ENCODE measurements around the gene SIRT7.

The SIRT7 gene, protein sequence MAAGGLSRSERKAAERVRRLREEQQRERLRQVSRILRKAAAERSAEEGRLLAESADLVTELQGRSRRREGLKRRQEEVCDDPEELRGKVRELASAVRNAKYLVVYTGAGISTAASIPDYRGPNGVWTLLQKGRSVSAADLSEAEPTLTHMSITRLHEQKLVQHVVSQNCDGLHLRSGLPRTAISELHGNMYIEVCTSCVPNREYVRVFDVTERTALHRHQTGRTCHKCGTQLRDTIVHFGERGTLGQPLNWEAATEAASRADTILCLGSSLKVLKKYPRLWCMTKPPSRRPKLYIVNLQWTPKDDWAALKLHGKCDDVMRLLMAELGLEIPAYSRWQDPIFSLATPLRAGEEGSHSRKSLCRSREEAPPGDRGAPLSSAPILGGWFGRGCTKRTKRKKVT

DNA sequence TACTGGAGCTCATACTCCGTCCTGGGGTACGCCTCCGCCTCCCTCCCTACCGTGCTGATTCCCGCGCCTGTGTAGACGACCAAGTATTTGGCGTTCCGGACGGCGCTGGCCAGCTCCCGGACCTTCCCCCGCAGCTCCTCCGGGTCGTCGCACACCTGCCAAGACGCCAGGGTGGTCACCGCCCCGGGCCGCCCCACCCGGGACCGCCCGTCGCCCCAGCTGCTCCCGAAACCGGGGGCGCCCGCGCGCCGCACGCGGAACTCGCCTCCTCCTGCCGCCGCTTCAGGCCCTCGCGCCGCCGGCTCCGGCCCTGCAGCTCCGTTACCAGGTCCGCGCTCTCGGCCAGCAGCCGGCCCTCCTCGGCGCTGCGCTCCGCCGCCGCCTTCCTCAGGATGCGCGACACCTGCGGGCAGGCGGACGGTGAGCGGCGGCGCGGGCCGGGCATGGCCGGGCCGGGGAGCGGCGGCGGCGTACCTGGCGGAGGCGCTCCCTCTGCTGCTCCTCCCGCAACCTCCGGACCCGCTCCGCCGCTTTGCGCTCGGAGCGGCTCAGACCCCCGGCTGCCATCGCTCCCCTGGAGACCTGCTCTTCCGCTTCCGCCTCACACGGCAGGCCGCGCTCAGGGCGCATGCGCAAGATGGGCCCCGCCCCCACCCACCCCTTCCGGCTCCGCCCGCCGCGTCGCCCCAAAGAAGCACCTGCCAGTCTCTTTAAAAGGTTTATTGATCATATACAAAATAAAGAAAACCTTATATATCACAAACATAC, at the start of gene SIRT7:
Gene SIRT7 (minus strand): TSS at position 612 of the 768 bp plus-strand sequence. CDS start 45 bp downstream, at position 567.
- DNase-seq = peak; percentile 61

DNA sequence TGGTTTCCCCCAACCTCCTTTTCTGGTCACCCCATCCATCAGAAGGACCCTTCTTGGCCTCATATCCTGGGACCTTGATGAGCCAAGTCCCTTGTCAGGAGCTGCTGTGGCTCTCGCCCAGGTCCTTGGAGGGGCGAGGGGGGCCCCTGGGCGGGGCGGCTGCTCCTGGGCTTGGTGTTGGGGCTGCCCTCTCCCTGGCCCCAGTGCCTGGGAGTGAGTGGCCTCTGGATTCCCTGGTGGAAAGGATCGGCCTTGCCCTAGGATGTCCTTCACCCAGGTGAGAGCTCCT, 49.2 kb upstream of the SIRT7 start:
- DNase-seq = no peak

DNA sequence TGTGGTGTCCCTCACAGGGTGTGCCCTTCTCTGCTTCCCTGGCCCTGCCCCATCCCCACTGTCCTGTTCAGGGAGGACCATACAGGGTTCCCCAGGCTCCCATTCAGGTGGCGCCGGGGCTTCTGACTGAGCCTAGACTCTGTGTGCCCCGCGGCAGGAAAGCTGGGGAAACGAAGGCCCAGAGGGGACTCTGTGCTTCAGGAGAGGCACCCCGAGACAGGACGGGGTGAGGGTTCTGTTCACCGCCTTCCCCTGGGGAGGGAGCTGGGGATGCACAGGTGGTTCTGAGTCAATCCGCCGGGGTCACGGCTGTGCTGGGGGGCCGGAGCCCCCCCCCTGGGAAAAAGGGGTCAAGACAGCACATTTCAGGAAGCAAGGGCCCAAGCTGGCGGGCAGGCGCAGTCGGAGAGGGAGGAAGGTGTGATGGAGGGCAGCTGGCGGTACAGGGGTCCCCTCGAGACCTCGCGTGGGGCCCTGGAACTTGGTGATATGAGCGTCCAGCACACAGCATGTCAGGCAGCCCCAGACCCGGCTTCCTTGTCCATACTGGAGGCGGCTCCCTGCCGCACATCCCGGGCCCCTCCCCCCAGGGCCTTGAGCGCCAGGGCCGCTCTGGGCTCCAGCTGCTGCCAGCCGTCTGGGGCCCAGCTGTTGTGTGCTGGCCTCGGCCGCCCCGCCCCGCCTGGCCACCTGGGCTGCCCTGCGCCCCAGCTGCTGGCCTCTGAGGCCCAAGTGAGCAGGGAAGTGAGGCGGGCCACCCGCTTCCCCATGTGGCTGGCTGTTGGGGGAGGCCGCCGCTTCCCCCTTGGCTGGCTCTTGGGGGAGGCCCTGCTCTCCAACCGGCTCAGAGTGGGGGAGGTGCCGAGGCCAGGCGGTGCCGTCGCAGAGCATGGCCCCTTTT, 48.6 kb upstream of the SIRT7 start:
- no peak for DNase-seq

DNA sequence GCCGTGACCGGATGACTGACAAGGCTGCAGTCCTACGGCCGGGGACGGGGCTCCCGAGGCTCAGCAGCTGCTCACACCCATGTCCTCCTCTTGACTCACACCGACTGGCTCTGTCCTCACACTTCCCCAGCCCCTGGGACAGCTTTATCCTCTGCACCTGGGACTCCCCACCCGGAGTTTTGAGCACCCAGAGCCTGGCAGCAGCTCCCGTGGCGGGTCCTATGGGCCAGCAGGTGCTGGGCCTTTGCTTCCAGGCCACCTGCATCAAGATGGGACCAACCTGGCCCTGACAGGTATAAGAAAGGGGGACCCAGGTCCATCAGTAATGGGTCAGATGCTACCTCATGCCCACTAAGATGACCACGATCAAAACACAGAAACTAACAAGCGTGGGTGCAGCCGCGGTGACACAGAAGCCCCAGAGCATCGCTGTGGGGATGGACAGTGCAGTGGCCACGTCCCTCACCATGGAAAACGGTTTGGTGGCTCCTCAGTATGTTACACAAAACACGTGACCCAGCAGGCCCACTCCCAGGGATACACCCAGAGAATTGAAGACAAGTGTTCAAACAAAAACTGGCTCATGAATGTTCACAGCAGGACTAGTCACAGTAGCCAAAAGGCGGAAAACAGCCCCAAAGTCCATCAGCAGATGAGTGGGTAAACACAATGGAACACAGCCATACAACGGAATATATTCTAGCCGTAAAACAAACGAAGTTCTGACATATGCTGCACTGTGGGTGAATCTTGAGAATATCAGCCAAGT, 46.3 kb upstream of the SIRT7 start:
- DNase-seq = no peak

DNA sequence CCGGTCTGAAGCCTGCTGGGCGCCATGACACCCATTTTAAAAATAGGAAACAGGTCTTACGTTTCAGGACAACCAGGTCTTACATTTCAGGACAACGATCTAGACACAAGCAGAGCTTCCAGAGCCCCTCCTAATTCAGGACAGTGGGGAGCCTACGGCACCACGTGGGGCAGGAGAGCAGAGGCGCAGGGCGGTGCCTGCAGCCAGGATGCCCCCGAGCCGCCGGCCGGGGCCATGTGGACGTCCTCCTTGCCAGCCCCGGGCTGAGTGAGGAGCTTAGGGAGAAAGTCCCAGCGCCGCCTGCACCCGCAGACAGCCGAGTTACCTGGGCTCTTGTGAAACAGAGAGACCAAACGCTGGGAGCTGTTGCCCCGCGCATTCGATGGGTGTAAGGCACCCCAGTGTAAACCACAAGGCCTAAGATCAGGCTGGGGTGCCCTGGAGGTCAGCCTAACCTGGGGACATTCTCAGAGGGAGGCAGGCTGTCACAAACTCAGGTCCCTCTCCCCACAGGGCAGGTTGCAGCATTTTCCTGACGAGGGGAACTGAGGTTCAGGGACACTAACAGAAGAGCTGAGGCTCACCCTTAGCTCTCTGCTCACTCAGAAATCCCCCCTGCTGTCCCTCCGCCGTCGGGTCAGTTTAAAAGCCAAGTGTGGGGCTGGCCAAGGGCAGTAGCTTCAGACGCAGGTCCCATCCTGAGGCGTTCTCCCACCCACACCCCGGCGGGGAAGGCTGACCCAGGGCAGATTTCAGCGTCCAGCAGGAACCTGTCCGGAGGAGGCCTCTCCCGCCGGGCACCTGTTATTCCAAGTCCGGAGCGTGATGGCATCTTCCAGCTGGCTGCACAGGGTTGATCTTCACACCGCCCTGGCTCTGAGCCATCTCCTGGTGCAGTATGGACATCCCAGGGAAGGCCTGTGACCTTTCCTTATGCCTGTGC, 44.8 kb upstream of the SIRT7 start:
- DNase-seq = no peak

DNA sequence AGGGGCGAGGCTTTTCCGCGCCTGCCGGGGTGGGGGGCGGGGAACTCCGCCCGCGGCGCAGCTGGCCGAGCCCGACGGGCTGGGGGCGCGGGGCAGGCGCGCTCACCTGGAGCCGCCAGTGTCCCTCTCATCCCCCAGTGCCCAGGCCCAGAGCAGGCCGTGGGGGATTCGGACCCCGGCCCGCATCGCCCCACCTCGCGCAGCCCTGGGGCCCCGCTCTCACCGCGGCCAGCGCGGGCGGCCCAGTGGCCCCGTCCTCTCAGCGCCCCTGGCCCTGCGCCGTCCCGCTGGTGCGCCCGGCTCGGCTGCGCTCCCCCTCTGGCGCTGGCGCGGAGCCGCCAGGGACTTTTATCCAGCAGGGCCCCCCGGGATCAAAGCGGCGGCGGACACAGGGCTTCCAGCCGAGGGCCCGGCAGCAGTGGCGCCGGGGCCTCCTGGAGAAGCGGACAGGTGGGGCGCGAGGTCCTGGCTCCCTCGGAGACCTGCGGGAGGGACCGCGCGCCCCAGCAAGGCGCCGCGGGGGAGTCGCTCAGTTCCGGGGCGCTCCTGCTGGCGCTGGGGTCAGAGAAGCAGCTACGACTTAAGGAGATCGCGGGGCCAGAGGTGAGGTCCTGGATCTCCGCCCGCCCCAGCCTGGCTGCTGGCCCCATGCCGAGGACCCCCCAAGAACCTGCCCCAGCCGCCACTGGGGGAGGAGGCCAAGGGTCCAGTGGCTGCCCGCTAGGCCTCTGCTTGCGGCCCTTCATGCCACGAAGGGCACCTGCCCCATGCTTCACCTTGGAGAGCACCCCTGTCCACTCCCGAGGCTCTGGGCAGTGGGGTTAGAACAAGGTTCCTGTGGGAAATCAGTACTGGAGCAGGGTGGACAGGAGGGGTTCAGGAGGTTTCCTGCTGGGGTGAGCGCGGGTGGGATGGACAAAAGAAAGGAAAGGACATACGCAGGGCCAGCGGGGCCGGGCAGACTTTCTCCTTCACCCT, 43.8 kb upstream of the SIRT7 start:
- no peak for DNase-seq

DNA sequence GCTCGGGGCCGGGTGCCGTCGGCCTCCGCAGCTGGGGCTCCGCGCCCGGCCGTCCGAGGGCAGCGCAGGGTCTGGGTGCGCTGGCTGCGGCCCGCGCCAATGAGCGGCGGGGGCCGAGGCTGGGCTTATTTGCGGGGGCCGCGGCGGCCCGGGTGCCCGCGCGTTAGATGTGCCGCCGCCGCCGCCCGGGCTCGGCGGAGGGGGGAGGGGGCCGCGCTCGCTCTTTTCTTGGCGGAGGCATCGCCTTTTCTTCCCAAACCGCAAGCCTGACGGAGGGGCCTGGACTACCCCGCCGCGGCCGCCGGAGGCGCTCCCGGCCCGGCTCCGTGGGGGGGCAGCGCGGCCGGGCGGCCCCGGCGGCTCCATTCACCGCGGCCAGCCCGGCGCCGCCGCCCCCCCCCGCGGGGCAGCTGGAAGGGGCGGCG, 43.1 kb upstream of the SIRT7 start, which contains the start of gene NOTUM:
Gene NOTUM (minus strand): TSS at position 101 of the 425 bp plus-strand sequence. CDS start 278 bp downstream, outside the sequence.
- DNase-seq = no peak

DNA sequence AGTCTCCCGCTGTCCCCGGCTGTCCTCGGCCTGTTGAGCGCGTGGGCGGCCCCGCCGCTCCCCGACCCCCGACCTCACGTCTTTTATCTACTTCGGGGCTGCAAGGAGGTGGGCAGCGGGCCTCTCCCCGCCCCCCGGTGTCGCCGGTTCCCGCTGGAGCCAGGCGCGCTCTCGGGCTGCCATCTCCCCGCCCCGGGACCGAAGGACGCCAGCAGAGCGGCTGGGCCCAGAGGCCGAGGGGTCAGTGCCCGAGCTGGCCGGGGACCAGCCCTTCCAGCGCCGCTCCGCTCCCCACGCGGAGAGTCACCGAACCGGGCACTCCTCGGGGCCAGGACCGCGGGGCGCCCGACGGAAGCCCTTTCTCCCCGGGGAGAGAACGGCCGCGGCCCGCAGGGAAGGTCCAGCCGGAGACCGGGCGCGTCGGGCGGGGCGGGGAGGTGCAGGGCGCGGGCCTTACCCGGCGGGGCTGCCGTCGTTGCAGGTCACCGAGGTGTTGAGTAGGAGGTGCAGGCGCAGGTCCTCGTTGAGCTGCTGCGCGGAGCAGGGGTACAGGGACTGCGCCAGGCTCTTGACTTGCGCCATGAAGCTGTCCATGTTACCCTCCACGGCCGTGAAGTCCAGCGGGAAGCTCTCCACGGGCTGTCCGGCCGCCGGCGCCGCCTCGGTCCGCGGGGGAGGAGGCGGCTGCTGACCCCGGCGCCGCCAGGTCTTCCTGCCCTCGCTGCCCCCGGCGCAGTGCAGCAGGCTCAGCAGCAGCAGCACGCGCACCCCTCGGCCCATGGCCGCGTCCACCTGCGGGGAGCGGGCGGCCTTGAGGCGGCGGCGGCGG, 42.4 kb upstream of the SIRT7 start:
- DNase-seq = no peak

DNA sequence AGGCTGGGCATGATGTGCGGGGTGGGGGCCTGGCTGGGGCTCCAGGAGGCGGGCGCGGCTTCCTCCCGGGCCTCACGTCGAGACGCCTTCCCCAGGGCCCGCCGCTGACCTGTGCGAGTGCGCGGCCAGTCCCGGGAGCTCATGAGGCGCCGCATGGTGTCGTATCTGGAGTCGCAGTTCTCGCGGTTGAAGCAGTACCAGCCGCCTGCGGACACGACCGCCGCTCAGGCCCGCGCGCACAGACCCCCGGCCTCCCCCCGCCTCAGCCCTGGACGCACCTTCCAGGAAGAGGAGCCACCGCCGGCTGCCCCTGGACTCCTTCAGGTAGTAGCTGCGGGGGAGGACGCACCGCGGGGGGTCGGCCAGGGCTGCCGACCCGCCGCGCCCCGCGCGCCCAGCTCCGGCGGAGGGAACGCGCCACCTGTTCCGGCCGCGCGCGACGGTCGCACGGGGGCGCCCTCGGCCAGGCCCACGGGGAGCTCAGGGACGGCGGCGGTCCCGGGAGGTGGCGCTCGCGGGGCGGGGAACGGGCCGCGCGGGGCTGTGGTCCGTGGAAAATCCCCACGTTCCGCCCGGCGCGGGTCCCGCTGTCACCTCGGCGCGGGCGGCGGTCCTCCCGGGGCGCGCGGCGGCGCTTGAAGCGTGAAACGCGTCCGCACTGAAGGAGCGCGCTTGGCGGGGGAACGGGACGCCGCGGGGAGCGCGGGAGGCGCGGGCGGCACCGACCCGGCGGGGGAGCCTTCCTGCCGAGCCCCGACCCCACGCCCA, 41.6 kb upstream of the SIRT7 start:
- no peak for DNase-seq

DNA sequence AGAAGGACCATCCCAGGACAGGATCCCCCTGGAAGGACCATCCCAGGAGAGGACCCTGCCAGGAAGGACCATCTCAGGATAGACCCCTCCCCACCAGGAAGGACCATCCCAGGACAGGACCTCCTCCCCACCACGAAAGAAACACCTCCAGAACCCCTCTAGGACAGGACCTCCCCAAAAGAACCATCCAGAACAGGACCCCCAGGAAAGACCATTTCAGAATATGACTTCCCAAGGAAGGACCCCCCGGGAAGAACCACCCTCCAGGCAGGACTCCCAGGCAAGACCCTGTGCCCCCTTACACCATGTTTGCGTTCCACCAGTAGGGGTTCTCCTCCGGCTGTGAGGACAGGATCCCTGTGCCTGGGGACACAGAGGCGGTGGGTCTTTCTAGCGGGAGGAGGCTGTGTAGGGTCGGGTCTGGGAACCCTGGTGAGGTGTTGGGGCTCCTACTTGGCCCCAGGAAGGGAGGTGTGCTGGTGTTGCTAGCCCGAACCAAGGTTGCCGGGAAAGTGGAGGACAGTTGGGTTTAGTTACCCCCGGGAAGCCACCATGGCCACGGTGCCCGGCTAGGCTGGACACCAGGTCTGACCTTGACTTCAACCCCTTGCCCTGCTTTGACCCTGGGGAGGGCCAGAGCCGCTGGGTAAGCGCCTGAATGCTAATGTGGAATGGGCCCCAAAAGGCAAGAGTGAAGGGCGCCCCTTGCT, 40.8 kb upstream of the SIRT7 start:
- DNase-seq = no peak

DNA sequence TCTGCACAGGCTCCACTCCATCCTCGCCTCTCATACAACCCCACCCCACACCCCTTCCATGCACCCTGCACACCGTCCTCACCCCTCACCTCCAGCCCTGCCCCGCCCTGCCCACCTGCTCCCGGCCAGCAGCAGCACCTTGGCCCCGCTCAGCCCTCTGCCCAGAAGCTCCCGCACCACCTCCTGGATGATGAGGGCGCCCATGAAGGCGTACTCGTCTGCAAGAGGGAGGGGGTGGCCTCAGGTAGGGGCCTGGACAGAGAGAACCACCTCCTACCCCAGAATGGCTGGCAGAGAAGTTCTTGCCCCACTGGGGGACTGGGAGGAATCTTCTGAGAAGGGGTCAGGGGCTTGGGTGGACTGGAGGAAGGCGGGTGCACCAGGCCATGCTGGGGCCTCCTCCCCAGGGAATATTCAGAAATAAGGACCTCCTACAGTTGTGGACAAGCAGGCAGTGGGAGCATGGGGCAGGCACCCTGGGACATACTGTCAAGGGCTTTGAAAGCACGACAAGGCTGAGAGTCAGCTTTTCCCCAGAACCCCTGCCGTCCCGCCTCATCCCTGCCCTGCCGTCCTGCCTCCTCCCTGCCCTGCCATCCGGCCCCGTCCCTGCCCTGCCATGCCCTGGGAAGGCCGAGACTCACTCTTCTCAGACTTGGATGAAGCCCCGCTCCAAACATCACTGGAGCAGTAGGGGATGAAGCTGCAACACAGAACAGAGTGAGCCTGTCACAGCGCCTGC, 39.9 kb upstream of the SIRT7 start:
- DNase-seq = no peak

DNA sequence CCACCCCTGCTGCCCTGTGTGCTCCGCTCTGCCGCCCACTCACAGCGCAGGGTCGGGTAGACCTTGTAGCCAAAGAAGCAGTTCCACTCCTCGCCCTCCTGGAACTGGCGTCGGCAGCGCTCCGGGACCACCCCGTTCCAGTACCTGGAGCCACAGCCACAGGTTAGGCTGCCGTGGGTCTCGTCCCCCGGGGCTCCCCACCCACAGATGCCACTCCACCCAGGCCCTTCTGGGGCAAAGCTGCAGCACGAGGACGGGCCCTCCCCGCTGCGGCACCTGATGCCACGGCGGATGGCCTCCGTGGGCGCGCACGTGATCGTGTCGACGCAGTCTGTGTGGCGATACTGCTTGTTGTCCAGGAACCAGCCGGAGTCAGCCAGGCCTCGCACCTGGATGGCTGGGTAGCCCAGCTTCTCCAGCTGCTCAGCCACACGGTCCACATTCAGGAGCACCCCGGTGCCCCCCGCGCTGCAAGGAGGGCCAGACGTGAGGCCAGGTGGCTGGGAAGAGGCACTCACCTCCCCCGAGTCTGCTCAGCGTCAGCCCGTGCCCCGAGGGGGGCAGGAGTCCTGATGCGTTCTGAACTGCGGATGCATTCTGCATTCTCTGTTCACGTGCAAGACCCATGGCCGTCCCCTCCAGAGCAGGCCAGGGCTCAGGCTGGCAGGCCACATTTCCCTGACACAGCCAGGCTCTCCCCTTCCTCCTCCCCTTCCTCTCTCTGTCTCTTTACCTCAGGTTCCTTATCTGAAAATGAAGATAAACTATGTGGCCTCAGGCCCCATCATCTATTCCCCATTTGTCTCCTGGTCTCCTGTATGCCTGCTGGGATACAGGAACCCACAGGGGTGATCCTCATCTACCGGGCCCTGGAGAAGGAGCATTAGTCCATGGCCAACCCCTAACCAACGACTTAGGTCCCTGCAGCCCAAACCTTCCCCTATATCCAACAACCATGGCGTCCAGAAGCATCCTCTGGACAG, 38.9 kb upstream of the SIRT7 start:
- DNase-seq = no peak

DNA sequence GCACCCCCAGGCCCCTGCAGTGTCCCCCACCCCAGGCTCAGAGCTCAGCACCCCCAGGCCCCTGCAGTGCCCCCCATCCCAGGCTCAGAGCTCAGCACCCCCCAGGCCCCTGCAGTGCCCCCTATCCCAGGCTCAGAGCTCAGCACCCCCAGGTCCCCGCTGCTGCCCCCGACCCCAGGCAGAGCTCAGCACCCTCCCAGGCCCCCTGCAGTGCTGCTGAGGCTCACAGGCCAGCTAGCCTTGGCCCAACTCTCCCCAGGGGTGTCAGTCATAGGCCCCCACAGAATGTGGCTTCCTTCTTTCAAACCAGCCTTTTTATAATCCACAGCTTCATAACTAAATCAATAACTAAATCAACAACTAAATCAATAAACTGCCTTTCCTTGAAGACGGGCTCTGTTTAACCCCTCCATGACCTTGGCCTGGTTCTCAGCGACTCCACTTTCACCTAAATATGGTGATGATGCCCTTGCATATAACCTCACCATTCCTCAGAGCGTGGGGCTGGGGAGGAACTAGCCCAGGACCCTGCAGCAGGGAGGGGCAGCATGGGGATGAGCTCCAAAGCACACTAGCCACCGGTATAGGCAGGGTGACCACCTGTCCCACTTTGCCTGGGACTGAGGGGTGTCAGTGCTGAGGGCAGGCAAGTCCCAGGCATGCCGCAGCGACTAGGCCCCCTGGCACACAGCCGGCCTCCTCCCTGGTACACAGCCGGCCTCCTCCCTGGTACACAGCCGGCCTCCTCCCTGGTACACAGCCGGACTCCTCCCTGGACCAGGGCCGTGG, 38.0 kb upstream of the SIRT7 start:
- DNase-seq = no peak

DNA sequence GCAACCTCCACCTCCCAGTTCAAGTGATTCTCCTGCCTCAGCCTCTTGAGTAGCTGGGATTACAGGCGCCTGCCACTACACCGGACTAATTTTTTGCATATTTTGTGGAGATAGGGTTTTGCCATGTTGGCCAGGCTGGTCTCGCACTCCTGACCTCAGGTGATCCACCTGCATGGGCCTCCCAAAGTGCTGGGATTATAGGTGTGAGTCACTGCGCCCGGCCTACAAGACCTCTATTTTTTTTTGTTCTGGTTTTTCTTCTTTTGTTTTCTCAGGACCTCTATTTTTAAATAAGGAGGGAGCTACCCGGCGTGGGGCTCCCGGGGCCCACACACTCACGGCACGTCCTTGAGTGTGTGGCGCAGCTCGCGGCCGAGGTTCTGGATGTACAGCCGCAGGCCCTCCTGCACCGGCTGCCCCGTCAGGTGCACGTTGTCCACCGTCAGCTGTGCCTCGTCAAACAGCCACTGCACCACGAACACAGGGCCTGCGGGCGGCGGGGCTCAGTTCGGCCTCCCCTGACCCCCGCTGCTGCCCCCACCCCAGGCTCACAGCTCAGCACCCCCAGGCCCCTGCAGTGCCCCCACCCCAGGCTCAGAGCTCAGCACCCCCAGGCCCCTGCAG, 37.2 kb upstream of the SIRT7 start:
- no peak for DNase-seq

Measured in NCI-H1048 (cell line).